Ramos (cell line): ENCODE measurements around the gene VWC2L.

ENCODE experiments used
- in situ Hi-C: fragments of 300-500 bp; cut with MboI; formaldehyde crosslinking; loops from one replicate; pipeline ENCODE4 v1.14.3; 2022; ENCODE audit warnings: low sequenced_read_pairs; ENCODE audit not compliant: unreplicated experiment

VWC2L gene

GRCh38 chr2:214577769-214578168, 166.9 kb downstream of the VWC2L start:
- in situ Hi-C loops = no loop called here

GRCh38 chr2:214578442-214578841, 167.6 kb downstream of the VWC2L start:
- in situ Hi-C loops = no loop called here

GRCh38 chr2:214579035-214579434, 168.2 kb downstream of the VWC2L start:
- in situ Hi-C loops = no loop called here

- in situ Hi-C loops = no loop called here
These were observed 176.6 kb downstream of the VWC2L start for GRCh38 chr2:214587442-214587841.

GRCh38 chr2:214591366-214591765, 180.5 kb downstream of the VWC2L start:
- in situ Hi-C loops = no loop called here

- in situ Hi-C loops = no loop called here
These were observed 181.2 kb downstream of the VWC2L start for GRCh38 chr2:214592011-214592410.

GRCh38 chr2:214593727-214594126, 182.9 kb downstream of the VWC2L start:
- in situ Hi-C loops = no loop called here

- in situ Hi-C loops = no loop called here
These were observed 191.2 kb downstream of the VWC2L start for GRCh38 chr2:214601852-214602633.

- in situ Hi-C loops = no loop called here
These were observed 194.0 kb downstream of the VWC2L start for GRCh38 chr2:214604861-214605260.

- in situ Hi-C loops = no loop called here
These were observed 196.2 kb downstream of the VWC2L start for GRCh38 chr2:214607051-214607450.

- in situ Hi-C loops = no loop called here
These were observed 200.2 kb downstream of the VWC2L start for GRCh38 chr2:214611015-214611414.

- in situ Hi-C loops = no loop called here
These were observed 213.4 kb downstream of the VWC2L start for GRCh38 chr2:214624166-214624760.

GRCh38 chr2:214628091-214628490, 217.2 kb downstream of the VWC2L start:
- in situ Hi-C loops = no loop called here
